Tibial artery (tissue), 4 donors: ENCODE data around the gene PDCD5.
A peak's percentile ranks its signal among the peaks of the same experiment; 100 is the strongest.
"Not testable (repeated sequence)": the region's sequence is repeated elsewhere in the genome, so short reads cannot be mapped to it uniquely, and the experiment has no call there.

Source experiments
- DNase-seq, 2 donors: peaks; one replicate each; pipeline ENCODE4 v3.0.0-alpha.2; 2019
- H3K27ac ChIP-seq, 2 donors: fragments of 200-600 bp; sonication (generic) in 1 of 2; 1 replicate in 1 of 2; 2 replicates in 1 of 2; pipeline ENCODE4 v1.5.1; 2018 to 2019; ENCODE audit warnings: mild to moderate bottlenecking in 1 of 2
- H3K27me3 ChIP-seq, 2 donors: fragments of 200-600 bp; sonication (generic) in 1 of 2; one replicate each; pipeline versions ENCODE4 v1.5.1 to v1.6.0; 2016 to 2019
- H3K36me3 ChIP-seq, 3 donors: fragments of 200-600 bp; sonication (generic) in 2 of 3; one replicate each; pipeline ENCODE4 v1.5.1; 2016 to 2019; ENCODE audit warnings: mild to moderate bottlenecking in 2 of 3
- H3K4me1 ChIP-seq, 4 donors: fragments of 200-600 bp; sonication (generic) in 2 of 4; 1 replicate in 3 of 4; 2 replicates in 1 of 4; pipeline ENCODE4 v1.5.1; 2016 to 2019
- H3K4me3 ChIP-seq, 2 donors: fragments of 200-600 bp; sonication (generic) in 1 of 2; 1 replicate in 1 of 2; 2 replicates in 1 of 2; pipeline ENCODE4 v1.5.1; 2018 to 2019; ENCODE audit warnings: mild to moderate bottlenecking in 2 of 2
- H3K9me3 ChIP-seq, 3 donors: fragments of 200-600 bp; sonication (generic) in 1 of 3; one replicate each; pipeline ENCODE4 v1.5.1; 2016 to 2019
- intact Hi-C: fragments of 100-400 bp; cut with DNase I; formaldehyde crosslinking; loops from one replicate; pipeline ENCODE4 v1.15.0; 2023; ENCODE audit warnings: low total_unique reads
- TF ChIP-seq, protein P1 (sequence below), 2 experiments: fragments of 200-600 bp in 1 of 2; fragments of 450-650 bp in 1 of 2; IDR thresholded peaks; one replicate each; pipeline ENCODE4 v1.5.1; 2017 to 2019; ENCODE audit warnings: antibody characterized with exemption in 2 of 2, mild to moderate bottlenecking in 1 of 2, moderate library complexity in 1 of 2

Gene PDCD5

DNA sequence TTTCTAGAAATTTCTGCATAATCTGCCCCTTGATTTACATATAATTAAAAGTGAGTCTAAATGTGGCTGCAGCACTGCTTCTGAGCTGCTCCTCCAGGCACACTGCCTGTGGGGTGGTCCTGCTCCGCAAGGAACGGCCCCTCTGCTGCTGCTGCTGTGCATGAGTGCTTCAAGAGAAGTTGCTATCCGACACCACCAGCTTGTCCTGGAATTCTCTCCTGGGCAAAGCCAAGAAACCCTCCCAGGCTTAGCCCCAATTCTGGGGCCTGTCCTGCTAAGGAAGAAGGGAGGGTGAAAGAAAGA lies 7.5 kb upstream of the PDCD5 start:
- TF ChIP-seq, protein P1, sequence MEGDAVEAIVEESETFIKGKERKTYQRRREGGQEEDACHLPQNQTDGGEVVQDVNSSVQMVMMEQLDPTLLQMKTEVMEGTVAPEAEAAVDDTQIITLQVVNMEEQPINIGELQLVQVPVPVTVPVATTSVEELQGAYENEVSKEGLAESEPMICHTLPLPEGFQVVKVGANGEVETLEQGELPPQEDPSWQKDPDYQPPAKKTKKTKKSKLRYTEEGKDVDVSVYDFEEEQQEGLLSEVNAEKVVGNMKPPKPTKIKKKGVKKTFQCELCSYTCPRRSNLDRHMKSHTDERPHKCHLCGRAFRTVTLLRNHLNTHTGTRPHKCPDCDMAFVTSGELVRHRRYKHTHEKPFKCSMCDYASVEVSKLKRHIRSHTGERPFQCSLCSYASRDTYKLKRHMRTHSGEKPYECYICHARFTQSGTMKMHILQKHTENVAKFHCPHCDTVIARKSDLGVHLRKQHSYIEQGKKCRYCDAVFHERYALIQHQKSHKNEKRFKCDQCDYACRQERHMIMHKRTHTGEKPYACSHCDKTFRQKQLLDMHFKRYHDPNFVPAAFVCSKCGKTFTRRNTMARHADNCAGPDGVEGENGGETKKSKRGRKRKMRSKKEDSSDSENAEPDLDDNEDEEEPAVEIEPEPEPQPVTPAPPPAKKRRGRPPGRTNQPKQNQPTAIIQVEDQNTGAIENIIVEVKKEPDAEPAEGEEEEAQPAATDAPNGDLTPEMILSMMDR (IDR thresholded peaks at IDR 0.05): no peak
- Histone ChIP-seq H3K4me1 (no peaks in the 10 kb centered on the region), H3K27ac (no peak overlapping the region), H3K9me3 (no peaks in the 10 kb centered on the region), H3K27me3 (peaks cover 0 to 36% of the 10 kb centered on the region in 2 donors), H3K36me3 (no peaks in the 10 kb centered on the region), H3K4me3 (no peak overlapping the region)
- no peak for DNase-seq
- intact Hi-C loops: no loop called here

DNA sequence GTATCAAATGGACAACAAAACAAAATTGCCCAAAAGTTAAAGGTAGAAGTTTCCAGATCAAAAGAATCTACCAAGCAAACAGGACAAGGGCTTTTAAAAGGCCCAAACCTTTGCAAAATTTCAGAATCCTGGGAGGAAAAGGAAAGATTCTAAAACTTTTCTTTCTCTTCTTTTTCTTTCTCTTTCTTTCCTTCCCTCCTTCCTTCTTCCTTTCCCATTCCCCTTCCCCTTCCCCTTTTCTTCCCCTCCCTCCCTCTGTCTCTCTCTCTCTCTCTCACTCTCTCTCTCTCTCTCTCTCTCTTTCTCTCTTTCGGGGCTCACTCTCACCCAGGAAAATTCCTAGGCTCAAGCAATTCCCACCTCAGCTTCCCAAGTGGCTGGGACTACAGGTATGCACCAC lies 4.2 kb upstream of the PDCD5 start:
- H3K36me3 ChIP-seq: no peaks in the 10 kb centered on the region
- H3K27me3 ChIP-seq: peaks cover 0 to 9% of the 10 kb centered on the region in 2 donors
- H3K27ac ChIP-seq: no peak overlapping the region
- TF ChIP-seq, protein P1 (IDR thresholded peaks at IDR 0.05): no peak
- DNase-seq: no peak
- intact Hi-C loops: no loop called here
- peaks cover 0 to 4% (median 2%) of the 10 kb centered on the region in 4 donors for H3K4me1 ChIP-seq
- no peak overlapping the region for H3K4me3 ChIP-seq
- no peaks in the 10 kb centered on the region for H3K9me3 ChIP-seq

DNA sequence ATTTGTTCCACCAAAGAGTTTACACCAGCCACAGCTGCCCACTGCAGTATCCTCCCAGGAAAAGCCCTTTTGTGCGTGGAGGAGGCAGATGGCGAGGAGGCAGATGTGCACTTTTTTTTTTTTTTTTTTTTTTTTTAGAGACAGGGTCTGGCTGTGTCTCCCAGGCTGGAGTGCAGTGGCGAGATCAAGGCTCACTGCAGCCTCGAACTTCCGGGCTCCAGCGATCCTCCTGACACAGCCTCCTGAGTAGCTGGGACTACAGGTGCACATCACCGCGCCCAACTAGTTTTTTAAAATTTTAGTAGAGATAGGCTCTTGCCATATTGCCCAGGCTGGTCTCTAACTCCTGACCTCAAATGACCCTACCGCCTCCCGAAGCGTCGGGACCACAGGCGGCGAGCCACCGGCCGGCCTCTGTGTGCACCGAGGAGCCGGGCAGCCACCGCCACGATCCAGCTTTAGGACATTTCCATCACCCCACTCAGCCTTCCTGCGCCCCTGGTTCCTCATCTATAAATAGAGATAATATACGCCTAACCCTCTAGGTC lies 563 bp upstream of the PDCD5 start:
- intact Hi-C loops: loop anchor here (10.0 kb wide), 2 partner anchors 94 to 176 kb away; partner anchors contain the start of genes ANKRD27, DPY19L3 and RGS9BP
- DNase-seq: no peak
- peak overlapping the region; percentile 90 to 91 for H3K27ac ChIP-seq
- peak overlapping the region; percentile 96 to 100 for H3K4me3 ChIP-seq
- H3K4me1 ChIP-seq: peaks cover 0 to 13% (median 9%) of the 10 kb centered on the region in 4 donors
- peaks cover 8 to 17% (median 15%) of the 10 kb centered on the region in 3 donors for H3K36me3 ChIP-seq
- H3K27me3 ChIP-seq: no peaks in the 10 kb centered on the region
- H3K9me3 ChIP-seq: no peaks in the 10 kb centered on the region
- TF ChIP-seq, protein P1 (IDR thresholded peaks at IDR 0.05): no peak

GRCh38 chr19:32581705-32582179 lies 752 bp downstream of the PDCD5 start:
- peak in 1 of 2 donors; percentile 6 for DNase-seq
- peak overlapping the region; percentile 90 to 91 for H3K27ac ChIP-seq

GRCh38 chr19:32587747-32588504 lies 6.9 kb downstream of the PDCD5 start:
- not testable (repeated sequence) for H3K9me3 ChIP-seq, H3K4me3 ChIP-seq, H3K27ac ChIP-seq, H3K4me1 ChIP-seq, DNase-seq, H3K27me3 ChIP-seq
- H3K36me3 ChIP-seq: peaks cover 21 to 47% (median 34%) of the 10 kb centered on the region in 3 donors
- intact Hi-C loops: loop anchor here (10.0 kb wide), 2 partner anchors 87 to 183 kb away; partner anchors contain the start of genes ANKRD27, DPY19L3 and RGS9BP

More at GRCh38 chr19:32581705-32582179, 752 bp downstream of the PDCD5 start:
- Histone ChIP-seq H3K27me3 (no peaks in the 10 kb centered on the region), H3K4me3 (peak overlapping the region; percentile 96 to 100), H3K4me1 (peaks cover 0 to 13% (median 9%) of the 10 kb centered on the region in 4 donors), H3K9me3 (no peaks in the 10 kb centered on the region), H3K36me3 (peaks cover 18 to 30% (median 28%) of the 10 kb centered on the region in 3 donors)
- intact Hi-C loops: loop anchor here (10.0 kb wide), 2 partner anchors 93 to 177 kb away; partner anchors contain the start of genes ANKRD27, DPY19L3 and RGS9BP
- TF ChIP-seq, protein P1 (IDR thresholded peaks at IDR 0.05): no peak

- Histone ChIP-seq H3K4me3 (no peak overlapping the region), H3K36me3 (peaks cover 47 to 64% (median 61%) of the 10 kb centered on the region in 3 donors), H3K27ac (no peak overlapping the region), H3K27me3 (no peaks in the 10 kb centered on the region), H3K9me3 (no peaks in the 10 kb centered on the region), H3K4me1 (no peaks in the 10 kb centered on the region)
- DNase-seq: no peak
- intact Hi-C loops: no loop called here
- TF ChIP-seq, protein P1 (IDR thresholded peaks at IDR 0.05): no peak
Measured at GRCh38 chr19:32594021-32594420, 13.0 kb downstream of the PDCD5 start.
